HG03439 (cell line): ENCODE measurements around the gene SCUBE2.

Experiments used
- ATAC-seq: cut with Tn5 transposase; IDR thresholded peaks from one replicate; pipeline ENCODE4 v1.9.1; 2021; ENCODE audit warnings: mild to moderate bottlenecking, moderate library complexity; ENCODE audit not compliant: unreplicated experiment

The SCUBE2 gene

GRCh38 chr11:8971196-8971923 is 120.0 kb downstream of the SCUBE2 start:
- ATAC-seq: no peak
